GM10248 (cell line): ENCODE results near the gene HDAC4.

Experiments
- CTCF ChIA-PET: fragments of 300-600 bp; sonication (Branson Sonifier 250); formaldehyde crosslinking; extraction: SDS; loops from one replicate; lab custom pipeline; 2021; ENCODE audit warnings: antibody characterized with exemption; lab: Yijun Ruan, JAX
- POLR2A ChIA-PET: fragments of 350-650 bp; sonication (Branson Sonifier 250); formaldehyde crosslinking; extraction: SDS; loops from one replicate; lab custom pipeline; 2020; ENCODE audit warnings: antibody characterized with exemption; lab: Yijun Ruan, JAX
- DNase-seq: peaks from one replicate; pipeline ENCODE4 v3.0.0; 2012; ENCODE audit errors: extremely low spot score
- CTCF ChIP-seq: IDR thresholded peaks from 2 replicates; pipeline ENCODE4 v1.5.1; 2012; ENCODE audit warnings: mild to moderate bottlenecking, low read depth; ENCODE audit errors: extremely low read depth, missing control alignments, control extremely low read depth

Gene HDAC4

GRCh38 chr2:239318790-239319661, 81.8 kb downstream of the HDAC4 start:
- TF ChIP-seq CTCF, result no peak
- POLR2A ChIA-PET, result no interaction called here
- CTCF ChIA-PET, result no interaction called here
- DNase-seq, result no peak

GRCh38 chr2:239318151-239318611, 82.6 kb downstream of the HDAC4 start:
- DNase-seq, result no peak
- no peak for TF ChIP-seq CTCF
- CTCF ChIA-PET, result no interaction called here
- POLR2A ChIA-PET, result no interaction called here

GRCh38 chr2:239316562-239317465, 84.0 kb downstream of the HDAC4 start:
- ChIA-PET POLR2A (no interaction called here), CTCF (no interaction called here)
- no peak for TF ChIP-seq CTCF
- DNase-seq, result no peak

GRCh38 chr2:239315308-239315707, 85.5 kb downstream of the HDAC4 start:
- POLR2A ChIA-PET, result no interaction called here
- TF ChIP-seq CTCF, result no peak
- CTCF ChIA-PET, result no interaction called here
- DNase-seq, result no peak

- no peak for DNase-seq
- CTCF ChIA-PET, result interaction anchor here (1.0 kb wide), 1 partner anchor 20 kb away, joined by 3 read pairs; no protein-coding TSS in a partner anchor
- no peak for TF ChIP-seq CTCF
- POLR2A ChIA-PET, result no interaction called here
Measured at GRCh38 chr2:239313776-239314175, 87.0 kb downstream of the HDAC4 start.
